Glomerular endothelial cell (primary cell): ENCODE results near the gene ASTN2. TPM values are rescaled to one million over a fixed set of nuclear protein-coding genes. Genes with fewer than 3 reads are reported as not detected.

Source experiments
- DNase-seq: peaks from one replicate; pipeline ENCODE4 v3.0.0-alpha.2; 2011; ENCODE audit warnings: low read depth, low spot score; ENCODE audit errors: extremely low read depth
- total RNA-seq: library from RNA; depleted of rRNA; stranded (reverse); fragments of >200 nt; gene quantifications from 2 replicates; pipeline ENCODE4 v1.2.3, GENCODE V29; 2015

The ASTN2 gene
- total RNA-seq, 1 donor from 2014 or later, result 3.8 TPM

- no peak for DNase-seq
Measured at GRCh38 chr9:117414220-117414905, 494 bp downstream of the ASTN2 start.

- no peak for DNase-seq
Measured at GRCh38 chr9:117413346-117414219, 1.3 kb downstream of the ASTN2 start.

DNA sequence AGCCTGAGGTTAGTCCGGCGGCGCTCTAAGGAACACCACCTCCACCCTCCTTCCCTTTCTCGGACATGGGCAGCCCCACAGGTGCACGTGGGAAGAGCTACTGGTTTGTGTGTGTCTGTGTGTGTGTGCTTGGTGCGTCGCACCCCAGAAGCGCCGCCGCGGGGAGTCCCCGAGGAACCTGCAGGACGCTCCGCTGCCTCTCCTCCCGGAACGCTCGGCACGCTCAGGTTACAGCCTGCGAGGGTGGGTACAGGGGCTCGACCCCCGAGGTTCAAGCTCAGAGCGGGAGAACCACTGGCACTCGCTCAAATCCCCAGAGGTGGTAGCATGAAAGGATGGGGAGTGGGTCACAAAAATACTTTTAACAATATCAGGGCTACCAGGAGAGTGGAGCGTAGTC lies 2.0 kb downstream of the ASTN2 start:
- DNase-seq, result no peak

GRCh38 chr9:117412006-117412715 lies 2.7 kb downstream of the ASTN2 start:
- DNase-seq, result no peak

- DNase-seq, result no peak
Measured at GRCh38 chr9:117411547-117411946, 3.3 kb downstream of the ASTN2 start.

DNA sequence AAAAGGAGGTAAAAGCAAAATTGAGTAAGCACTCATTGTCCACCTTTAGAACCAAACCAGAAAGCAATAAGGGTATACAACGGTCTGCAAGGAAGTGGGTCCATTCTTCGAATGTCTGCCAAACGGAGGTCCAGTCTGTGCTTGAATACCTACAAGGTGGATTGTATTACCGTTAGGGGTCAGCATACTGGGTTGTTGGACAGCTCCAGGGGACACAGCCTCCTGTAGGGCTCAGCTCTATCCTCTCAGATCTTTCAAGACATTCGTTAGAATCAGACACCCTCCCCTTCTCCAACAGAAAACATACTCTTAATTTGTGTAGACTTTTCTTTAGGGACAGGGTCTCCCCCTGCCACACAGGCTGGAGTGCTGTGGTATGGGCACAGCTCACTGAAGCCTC lies 5.5 kb downstream of the ASTN2 start:
- DNase-seq, result no peak

DNA sequence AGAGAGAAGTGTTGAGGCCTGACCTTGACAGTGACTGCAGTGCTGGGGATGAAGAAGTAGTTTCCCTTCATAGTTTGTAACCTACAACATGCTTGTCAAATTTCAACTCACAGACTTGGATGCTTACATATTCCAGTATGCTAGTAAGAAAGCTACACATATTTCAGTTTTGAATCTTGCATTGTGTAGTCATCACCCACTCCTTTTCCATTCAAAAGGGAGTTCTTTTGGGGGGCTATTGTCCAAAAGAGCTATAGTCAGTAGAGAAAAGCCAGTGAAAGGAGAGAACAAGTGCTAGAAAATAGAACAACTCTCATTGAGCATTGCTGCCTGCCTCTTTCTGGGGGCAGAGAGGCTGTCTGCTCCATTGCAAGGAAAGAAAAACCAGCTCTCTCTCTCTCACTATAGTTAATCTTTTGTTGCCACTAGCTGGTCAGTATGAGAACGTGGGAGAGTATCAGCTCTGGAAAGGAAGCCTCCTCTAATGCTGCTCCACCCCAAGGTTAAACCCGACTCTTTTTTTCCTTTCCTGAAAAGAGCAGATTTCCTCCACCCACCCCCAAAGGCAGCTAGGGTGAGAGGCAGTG lies 7.3 kb downstream of the ASTN2 start:
- DNase-seq, result no peak

DNA sequence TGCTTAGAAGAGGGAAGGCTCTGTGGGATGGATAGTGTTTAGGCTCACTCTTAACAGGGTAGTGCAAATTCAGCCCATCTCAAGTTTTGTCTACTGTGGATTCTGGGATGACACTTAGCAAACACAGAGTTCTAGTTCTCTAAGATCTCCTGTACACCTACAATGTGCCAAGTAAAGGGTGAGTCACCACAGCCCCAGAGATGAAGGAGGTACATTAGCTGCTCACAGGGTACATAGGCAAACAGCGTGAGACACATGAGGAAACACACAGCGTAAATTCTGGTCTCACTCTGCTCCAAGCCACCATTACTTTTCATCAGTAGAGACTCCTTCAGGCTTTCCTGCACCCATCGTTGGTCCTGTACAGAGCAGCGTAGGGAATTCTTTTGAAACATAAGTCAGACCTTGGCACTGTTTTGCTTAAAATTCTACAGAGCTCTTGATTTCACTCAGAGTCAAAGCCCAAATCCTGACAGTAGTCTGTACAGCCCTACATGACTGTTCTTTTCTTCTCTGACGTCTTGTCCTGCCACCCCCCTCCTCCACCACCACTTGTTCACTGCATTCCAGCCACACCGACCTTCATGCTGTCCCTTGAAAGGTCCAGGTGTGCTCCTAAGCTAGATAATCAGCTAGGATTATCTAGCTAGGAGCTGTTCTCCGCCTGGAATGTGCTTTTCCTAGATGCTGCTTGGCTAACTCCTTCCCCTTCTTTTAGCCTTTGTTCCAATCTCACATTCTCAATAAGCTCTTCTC lies 8.7 kb downstream of the ASTN2 start:
- no peak for DNase-seq

DNA sequence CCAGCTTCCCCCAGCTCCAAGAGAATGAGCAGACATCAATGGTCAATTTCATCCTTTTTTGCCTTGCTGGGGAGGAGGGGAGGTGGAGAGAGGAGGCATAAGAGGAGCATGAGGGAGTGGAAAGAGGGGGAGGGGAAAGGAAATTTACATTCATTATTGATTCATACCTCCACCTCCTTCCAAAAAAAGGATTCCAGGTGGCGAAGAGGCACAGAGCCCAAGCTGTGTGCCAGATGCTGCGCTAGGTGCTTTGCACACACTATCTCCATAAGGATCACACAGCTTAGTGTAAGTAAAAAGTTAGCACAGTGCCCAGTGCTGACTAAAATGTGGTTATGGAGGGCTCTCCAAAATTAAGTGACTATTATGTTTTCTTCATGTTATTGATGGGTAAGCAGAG lies 11.0 kb downstream of the ASTN2 start:
- no peak for DNase-seq

- DNase-seq, result no peak
Measured at GRCh38 chr9:117403403-117403811, 11.4 kb downstream of the ASTN2 start.

- DNase-seq, result no peak
Measured at GRCh38 chr9:117400171-117400570, 14.7 kb downstream of the ASTN2 start.

- no peak for DNase-seq
Measured at GRCh38 chr9:117395151-117395650, 19.7 kb downstream of the ASTN2 start.

- DNase-seq, result no peak
Measured at GRCh38 chr9:117394655-117395054, 20.2 kb downstream of the ASTN2 start.

GRCh38 chr9:117392992-117393391 lies 21.9 kb downstream of the ASTN2 start:
- no peak for DNase-seq

GRCh38 chr9:117387422-117387821 lies 27.4 kb downstream of the ASTN2 start:
- no peak for DNase-seq

DNA sequence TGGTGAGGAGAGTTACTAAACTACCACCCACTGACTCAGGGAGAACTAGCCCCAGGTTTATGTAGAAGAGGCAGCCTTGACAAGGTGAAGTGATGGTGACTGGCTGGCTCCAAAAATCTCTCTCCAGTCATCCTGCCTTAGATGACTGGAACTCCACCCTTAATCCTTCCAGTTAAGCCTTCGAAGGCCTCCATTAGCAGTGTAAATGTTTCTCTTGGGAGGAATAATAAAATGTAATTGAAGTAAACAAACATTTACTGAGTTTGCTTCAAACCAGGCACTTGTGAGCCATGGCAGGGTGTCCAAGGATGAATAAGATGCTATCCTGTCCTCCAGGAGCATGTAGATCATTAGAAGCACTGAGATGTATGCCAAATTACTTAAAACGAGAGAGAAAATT lies 35.5 kb downstream of the ASTN2 start:
- no peak for DNase-seq

GRCh38 chr9:117377046-117377445 lies 37.8 kb downstream of the ASTN2 start:
- DNase-seq, result no peak

DNA sequence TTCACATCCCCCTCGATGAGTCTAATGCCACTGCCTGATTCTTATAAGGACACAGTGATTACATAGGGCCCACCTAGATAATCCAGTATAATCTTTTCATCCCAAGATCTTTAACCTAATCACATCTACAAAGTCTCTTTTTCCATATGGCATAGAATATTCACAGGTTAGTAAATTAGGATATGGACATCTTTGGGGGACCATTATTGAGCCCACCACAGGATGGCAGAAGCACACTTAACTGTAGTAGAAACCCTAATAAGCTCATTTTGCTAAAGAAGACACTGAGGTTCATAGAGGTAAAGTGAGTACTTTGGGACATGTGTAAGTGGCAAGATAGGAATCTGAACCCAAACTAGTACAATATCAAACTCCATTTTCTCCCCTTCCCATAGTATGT lies 38.9 kb downstream of the ASTN2 start:
- DNase-seq, result no peak

DNA sequence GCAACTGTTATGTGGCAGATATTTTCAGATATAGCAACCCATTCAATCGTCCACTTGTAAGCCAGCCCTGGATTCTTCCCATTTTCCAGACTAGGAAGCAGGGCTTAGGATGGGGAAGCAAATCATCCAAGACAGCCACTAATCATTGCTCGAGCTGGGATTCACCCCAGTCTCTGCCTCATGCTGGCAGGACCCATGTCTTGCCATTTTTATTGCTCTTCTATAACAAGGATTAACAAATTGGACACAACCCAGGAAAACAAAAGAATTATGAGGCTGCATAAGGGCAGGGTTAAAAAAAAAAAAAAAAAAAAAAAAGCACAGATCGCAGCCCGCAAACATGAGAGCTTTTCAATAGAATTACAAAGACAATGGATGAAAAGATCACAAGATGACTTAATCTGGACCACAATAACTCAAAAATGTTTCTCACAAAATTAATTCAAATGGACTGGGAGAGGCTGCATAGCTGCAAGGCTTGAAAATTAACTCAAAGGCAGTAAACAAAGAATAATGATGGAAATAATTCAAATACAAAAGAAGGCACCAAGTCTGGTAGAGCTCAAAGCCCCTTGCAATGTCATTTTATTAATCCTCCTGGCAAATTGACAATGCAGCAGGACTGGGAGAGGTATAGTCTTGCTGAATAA lies 40.7 kb downstream of the ASTN2 start:
- DNase-seq, result no peak
